Activated CD4-positive, alpha-beta T cell treated with anti-CD3 and anti-CD28 coated beads, Interleukin-2, Interleukin-4, amounts not matched to agents 100 ng/mL and 50 ng/mL, durations not matched to agents 16 hours and 8 hours (primary cell): Measurements from ENCODE around the gene AMPH.
"Not testable (repeated sequence)": the region's sequence is repeated elsewhere in the genome, so short reads cannot be mapped to it uniquely, and the experiment has no call there.

ENCODE experiments used
- DNase-seq: peaks from one replicate; pipeline ENCODE4 v3.0.0-alpha.2; 2020; ENCODE audit warnings: low spot score

Gene AMPH

GRCh38 chr7:38394660-38395059 is 236.5 kb downstream of the AMPH start:
- DNase-seq = no peak

- no peak for DNase-seq
These were observed 237.3 kb downstream of the AMPH start for GRCh38 chr7:38393874-38394273.

GRCh38 chr7:38391751-38392150 is 239.4 kb downstream of the AMPH start:
- no peak for DNase-seq

GRCh38 chr7:38385682-38386081 is 245.5 kb downstream of the AMPH start:
- DNase-seq = no peak

GRCh38 chr7:38383281-38383680 is 247.9 kb downstream of the AMPH start:
- no peak for DNase-seq

- no peak for DNase-seq
These were observed 248.5 kb downstream of the AMPH start for GRCh38 chr7:38382684-38383083.

- no peak for DNase-seq
These were observed 255.7 kb downstream of the AMPH start for GRCh38 chr7:38375453-38375852.

GRCh38 chr7:38374507-38374906 is 256.7 kb downstream of the AMPH start:
- DNase-seq = peak; percentile 48

GRCh38 chr7:38373155-38373554 is 258.0 kb downstream of the AMPH start:
- DNase-seq = no peak

GRCh38 chr7:38372290-38372689 is 258.9 kb downstream of the AMPH start:
- no peak for DNase-seq

GRCh38 chr7:38369816-38370493 is 261.2 kb downstream of the AMPH start:
- peak; percentile 64 for DNase-seq

- DNase-seq = peak; percentile 83
These were observed 263.0 kb downstream of the AMPH start for GRCh38 chr7:38368191-38368605.

GRCh38 chr7:38367301-38367890 is 263.8 kb downstream of the AMPH start:
- DNase-seq = peak; percentile 77

GRCh38 chr7:38363379-38363778 is 267.8 kb downstream of the AMPH start:
- DNase-seq = peak; percentile 83

- DNase-seq = peak; percentile 75
These were observed 268.4 kb downstream of the AMPH start for GRCh38 chr7:38362611-38363237.

- DNase-seq = no peak
These were observed 270.4 kb downstream of the AMPH start for GRCh38 chr7:38360776-38361175.

- DNase-seq = peak; percentile 85
These were observed 272.0 kb downstream of the AMPH start for GRCh38 chr7:38359071-38359601.

- peak; percentile 58 for DNase-seq
These were observed 272.8 kb downstream of the AMPH start for GRCh38 chr7:38358273-38358831.

GRCh38 chr7:38354271-38354851 is 276.8 kb downstream of the AMPH start:
- DNase-seq = peak; percentile 69

- DNase-seq = peak; percentile 67
These were observed 277.7 kb downstream of the AMPH start for GRCh38 chr7:38353431-38353881.

GRCh38 chr7:38351601-38352000 is 279.6 kb downstream of the AMPH start:
- DNase-seq = no peak

GRCh38 chr7:38350777-38351176 is 280.4 kb downstream of the AMPH start:
- DNase-seq = not testable (repeated sequence)
